B cell (primary cell): Measurements from ENCODE around the gene SCFD1.

Experiments used
- EZH2 ChIP-seq: IDR thresholded peaks from 2 replicates; pipeline ENCODE4 v1.6.1; 2012; ENCODE audit warnings: borderline replicate concordance, low read depth, mild to moderate bottlenecking, moderate library complexity, low read length; ENCODE audit not compliant: insufficient read depth, poor library complexity, severe bottlenecking
- TF ChIP-seq, protein P1 (sequence below): fragments of 200-600 bp; IDR thresholded peaks from one replicate; pipeline ENCODE4 v1.8.0; 2022; ENCODE audit warnings: antibody characterized with exemption, mild to moderate bottlenecking

GRCh38 chr14:30623412-30624131 is 1.5 kb downstream of the SCFD1 start:
- TF ChIP-seq, protein P1, sequence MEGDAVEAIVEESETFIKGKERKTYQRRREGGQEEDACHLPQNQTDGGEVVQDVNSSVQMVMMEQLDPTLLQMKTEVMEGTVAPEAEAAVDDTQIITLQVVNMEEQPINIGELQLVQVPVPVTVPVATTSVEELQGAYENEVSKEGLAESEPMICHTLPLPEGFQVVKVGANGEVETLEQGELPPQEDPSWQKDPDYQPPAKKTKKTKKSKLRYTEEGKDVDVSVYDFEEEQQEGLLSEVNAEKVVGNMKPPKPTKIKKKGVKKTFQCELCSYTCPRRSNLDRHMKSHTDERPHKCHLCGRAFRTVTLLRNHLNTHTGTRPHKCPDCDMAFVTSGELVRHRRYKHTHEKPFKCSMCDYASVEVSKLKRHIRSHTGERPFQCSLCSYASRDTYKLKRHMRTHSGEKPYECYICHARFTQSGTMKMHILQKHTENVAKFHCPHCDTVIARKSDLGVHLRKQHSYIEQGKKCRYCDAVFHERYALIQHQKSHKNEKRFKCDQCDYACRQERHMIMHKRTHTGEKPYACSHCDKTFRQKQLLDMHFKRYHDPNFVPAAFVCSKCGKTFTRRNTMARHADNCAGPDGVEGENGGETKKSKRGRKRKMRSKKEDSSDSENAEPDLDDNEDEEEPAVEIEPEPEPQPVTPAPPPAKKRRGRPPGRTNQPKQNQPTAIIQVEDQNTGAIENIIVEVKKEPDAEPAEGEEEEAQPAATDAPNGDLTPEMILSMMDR: no peak
- no peak for TF ChIP-seq EZH2
